Ishikawa (cell line): ENCODE measurements around the gene LYRM1.

ENCODE experiments used
- EGR1 ChIP-seq: IDR thresholded peaks from 2 replicates; pipeline ENCODE4 v1.6.1; 2012
- TEAD4 ChIP-seq: IDR thresholded peaks from 2 replicates; pipeline ENCODE4 v1.6.1; 2012
- TF ChIP-seq, protein P1 (sequence below): IDR thresholded peaks from 2 replicates; pipeline ENCODE4 v1.6.1; 2012

DNA sequence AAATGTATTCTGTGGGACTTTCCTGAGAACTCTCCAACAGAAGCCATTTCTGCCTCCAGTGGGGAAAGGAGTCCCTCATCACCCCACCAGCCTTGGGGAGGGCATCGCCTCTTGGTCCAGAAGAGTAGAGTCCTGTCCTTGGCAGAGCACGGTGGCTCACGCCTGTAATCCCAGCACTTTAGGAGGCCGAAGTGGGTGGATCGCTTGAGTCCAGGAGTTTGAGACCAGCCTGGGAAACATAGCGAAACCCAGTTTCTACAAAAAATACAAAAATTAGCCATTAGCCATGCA lies 41.0 kb downstream of the LYRM1 start:
- TF ChIP-seq EGR1 = no peak
- TF ChIP-seq TEAD4 = no peak
- TF ChIP-seq, protein P1, sequence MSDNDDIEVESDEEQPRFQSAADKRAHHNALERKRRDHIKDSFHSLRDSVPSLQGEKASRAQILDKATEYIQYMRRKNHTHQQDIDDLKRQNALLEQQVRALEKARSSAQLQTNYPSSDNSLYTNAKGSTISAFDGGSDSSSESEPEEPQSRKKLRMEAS = no peak
